NCI-H1417 treated with DMSO at 0.1 percent for 48 hours (cell line): ENCODE results near the gene DKK2.
"Not testable (repeated sequence)": the region's sequence is repeated elsewhere in the genome, so short reads cannot be mapped to it uniquely, and the experiment has no call there.

Experiments used
- DNase-seq: peaks from one replicate; lab custom pipeline; 2025; lab: John Stamatoyannopoulos, UW

DKK2 gene

DNA sequence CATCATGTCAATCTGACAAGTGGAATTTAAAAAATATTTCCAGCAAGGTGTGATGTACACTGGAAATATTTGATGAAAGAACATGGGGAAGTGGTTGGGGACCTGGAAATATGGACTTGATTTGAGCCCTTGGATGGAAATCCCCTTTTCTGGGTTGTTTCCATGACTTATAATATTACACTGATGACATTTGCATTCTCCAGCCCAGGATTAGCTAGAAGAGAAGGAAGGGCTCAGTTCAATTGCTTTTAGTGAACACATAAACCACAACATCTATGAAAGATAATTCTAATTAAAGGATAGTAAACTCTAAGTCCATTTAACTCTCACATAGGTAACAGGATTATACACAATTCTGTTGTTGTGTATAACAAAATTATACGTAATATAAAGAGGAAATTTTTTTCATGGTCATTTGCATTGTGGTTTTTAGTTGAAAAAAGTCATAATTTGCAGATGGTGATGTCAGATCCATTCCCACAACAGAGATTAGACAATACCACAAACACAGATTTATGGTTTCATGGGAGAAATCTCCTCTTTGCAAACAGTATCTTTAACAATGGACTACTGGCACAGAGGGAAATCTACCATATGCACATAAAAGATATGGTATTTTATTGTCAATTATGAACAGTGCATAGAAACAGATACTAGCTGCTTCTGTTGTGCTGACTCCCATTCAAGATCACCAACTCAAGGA is 126.5 kb downstream of the DKK2 start:
- no peak for DNase-seq

DNA sequence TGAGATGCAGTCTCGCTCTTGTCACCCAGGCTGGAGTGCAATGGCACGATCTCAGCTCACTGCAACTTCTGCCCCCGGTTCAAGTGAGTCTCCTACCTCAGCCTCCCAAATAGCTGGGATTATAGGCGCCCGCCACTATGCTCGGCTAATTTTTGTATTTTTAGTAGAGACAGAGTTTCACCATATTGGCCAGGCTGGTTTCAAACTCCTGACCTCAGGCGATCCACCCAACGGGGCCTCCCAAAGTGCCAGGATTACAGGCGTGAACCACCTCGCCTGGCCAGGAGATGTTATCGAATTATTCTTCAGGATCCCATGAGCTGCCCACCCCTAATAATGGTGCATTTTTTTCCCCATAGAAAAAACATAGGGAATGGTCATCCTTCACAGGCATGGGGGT is 128.1 kb downstream of the DKK2 start:
- DNase-seq: not testable (repeated sequence)

DNA sequence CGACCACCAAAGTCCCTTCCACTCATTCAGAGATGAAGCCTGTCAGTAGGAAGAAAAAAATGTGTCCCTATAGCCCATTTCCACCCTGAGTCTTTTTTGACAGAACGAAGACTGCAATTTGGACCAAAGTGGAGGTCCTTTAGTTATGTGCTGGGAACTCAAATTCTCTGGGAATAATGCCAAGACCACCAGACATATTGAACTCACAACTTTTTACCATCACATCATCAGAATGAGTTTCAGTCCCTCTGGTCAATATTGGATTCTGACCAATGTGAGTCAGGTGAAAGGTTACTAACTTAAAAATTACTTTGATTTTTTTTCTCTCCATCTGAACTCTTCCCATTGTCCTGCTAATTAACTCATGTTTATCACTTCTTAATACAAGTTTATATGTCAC is 128.9 kb downstream of the DKK2 start:
- DNase-seq: no peak

GRCh38 chr4:106906728-106907127 is 129.4 kb downstream of the DKK2 start:
- no peak for DNase-seq

DNA sequence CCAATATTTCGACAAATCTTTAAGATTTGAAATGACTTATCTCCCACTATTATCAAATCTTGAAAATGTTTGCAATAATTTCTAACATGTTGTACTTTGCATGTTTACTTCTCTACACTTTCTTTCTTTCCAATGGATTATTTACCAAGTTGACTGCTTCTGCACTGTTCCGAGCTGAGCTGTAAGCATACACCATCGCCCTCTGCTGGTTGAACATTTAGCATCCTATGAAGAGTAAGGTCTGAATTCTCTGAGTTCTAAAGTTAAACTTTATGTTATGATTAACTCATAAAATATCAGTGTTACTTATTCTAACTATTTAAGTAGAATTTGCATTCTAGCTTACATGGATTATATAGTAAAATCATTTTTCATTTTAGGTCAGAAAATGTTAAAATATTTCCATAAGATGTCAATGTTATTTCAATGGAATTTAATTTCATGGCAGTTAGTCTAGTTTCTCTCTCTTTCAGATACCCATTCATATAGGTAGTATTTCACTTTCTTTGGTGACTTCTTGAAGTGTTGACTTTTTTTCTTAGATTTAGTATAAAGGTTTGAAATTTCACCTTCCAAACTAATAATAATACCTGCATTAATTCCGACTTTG is 137.4 kb downstream of the DKK2 start:
- no peak for DNase-seq

- no peak for DNase-seq
These were observed 142.2 kb downstream of the DKK2 start for GRCh38 chr4:106893903-106894302.

GRCh38 chr4:106893395-106893881 is 142.7 kb downstream of the DKK2 start:
- no peak for DNase-seq

DNA sequence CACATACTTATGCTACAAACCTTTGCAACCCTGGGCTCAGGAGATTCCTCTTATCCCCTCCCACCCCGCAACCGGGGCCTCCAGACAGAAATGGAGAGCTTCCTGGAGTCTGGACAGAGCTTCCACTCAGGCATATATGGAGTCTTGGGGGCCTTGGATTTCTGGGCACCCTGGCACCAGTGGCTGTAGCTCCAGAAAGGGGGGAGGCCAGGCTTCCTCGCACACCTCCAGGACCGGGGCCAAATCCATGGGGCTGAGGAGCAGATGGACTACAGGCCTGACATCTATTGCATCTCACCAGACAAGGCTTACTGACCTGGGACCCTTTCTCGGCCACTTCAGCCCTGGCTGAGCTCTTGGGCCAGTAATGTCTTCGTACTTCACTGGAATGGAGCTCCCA is 143.3 kb downstream of the DKK2 start:
- no peak for DNase-seq

DNA sequence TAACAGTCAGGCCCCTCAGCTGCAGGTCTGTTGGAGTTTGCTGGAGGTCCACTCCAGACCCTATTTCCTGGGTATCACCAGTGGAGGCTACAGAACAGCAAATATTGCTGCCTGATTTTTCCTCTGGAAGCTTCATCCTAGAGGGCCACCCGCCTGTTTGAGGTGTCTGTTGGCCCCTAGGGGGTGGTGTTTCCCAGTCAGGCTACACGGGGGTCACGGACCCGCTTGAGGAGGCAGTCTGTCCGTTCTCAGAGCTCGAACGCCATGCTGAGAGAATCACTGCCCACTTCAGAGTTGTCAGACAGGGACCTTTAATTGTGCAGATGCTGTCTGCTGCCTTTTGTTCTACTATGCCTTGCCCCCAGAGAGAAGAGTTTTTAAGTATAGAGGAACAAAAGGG is 160.8 kb downstream of the DKK2 start:
- DNase-seq: no peak
